Transverse colon (tissue), 4 donors: Measurements from ENCODE around the gene FBXO42. TPM values are rescaled to one million over a fixed set of nuclear protein-coding genes. Genes with fewer than 3 reads are reported as not detected.
A peak's percentile ranks its signal among the peaks of the same experiment; 100 is the strongest.

Experiments used
- DNase-seq: peaks from one replicate; pipeline ENCODE4 v3.0.0-alpha.2; 2019
- H3K27ac ChIP-seq, 4 donors: fragments of 200-600 bp; sonication (generic); 2 replicates each; pipeline ENCODE4 v1.5.1; 2016 to 2018; ENCODE audit warnings: inconsistent platforms in 4 of 4
- H3K27me3 ChIP-seq: fragments of 200-600 bp; sonication (generic); 2 replicates; pipeline ENCODE4 v1.5.1; 2017; ENCODE audit warnings: inconsistent platforms
- H3K36me3 ChIP-seq, 4 donors: fragments of 200-600 bp; sonication (generic); 2 replicates each; pipeline ENCODE4 v1.5.1; 2017 to 2019; ENCODE audit warnings: inconsistent platforms in 4 of 4
- H3K4me1 ChIP-seq, 4 donors: fragments of 200-600 bp; sonication (generic); 2 replicates each; pipeline ENCODE4 v1.5.1; 2017 to 2020; ENCODE audit warnings: inconsistent platforms in 4 of 4
- H3K4me3 ChIP-seq, 4 donors: fragments of 200-600 bp; sonication (generic); 1 replicate in 1 of 4; 2 replicates in 3 of 4; pipeline versions ENCODE4 v1.5.1 to v1.6.1; 2017 to 2019; ENCODE audit warnings: inconsistent platforms in 4 of 4
- H3K9me3 ChIP-seq, 2 donors: fragments of 200-600 bp; sonication (generic); 2 replicates each; pipeline ENCODE4 v1.5.1; 2017 to 2019; ENCODE audit warnings: inconsistent platforms in 2 of 2
- EP300 ChIP-seq: sonication (generic); formaldehyde crosslinking; IDR thresholded peaks from one replicate; pipeline ENCODE4 v1.6.1; 2017; ENCODE audit warnings: antibody characterized with exemption, low read depth
- POLR2A ChIP-seq: fragments of 450-650 bp; IDR thresholded peaks from one replicate; pipeline ENCODE4 v1.6.1; 2016; ENCODE audit warnings: antibody characterized with exemption, mild to moderate bottlenecking, moderate library complexity
- POLR2AphosphoS5 ChIP-seq, 3 donors: sonication (generic); formaldehyde crosslinking; IDR thresholded peaks; one replicate each; pipeline ENCODE4 v1.6.1; 2016; ENCODE audit warnings: antibody characterized with exemption in 3 of 3
- WGBS, 2 donors: methylation state at CpG; one replicate each; pipeline ENCODE4 v1.1.5; 2018; ENCODE audit warnings: low coverage in 1 of 2; 5-methylcytosine and 5-hydroxymethylcytosine counted together
- in situ Hi-C, 4 donors: fragments of 200-750 bp; cut with MboI; loops; one replicate each; pipeline versions ENCODE4 v1.15.0 to v1.15.1; 2017; ENCODE audit warnings: low sequenced_read_pairs in 3 of 4, low pct_ligation_motif_present in 1 of 4, low pct_unique_long_range_greater_than_20kb in 1 of 4
- intact Hi-C: fragments of 100-400 bp; cut with DNase I; formaldehyde crosslinking; loops from one replicate; pipeline ENCODE4 v1.15.1; 2023; ENCODE audit warnings: low total_unique reads
- total RNA-seq, 4 donors: library from RNA; depleted of rRNA; stranded (reverse); fragments of >200 nt; gene quantifications; one replicate each; pipeline ENCODE4 v1.1.0, GENCODE V29; 2016
- TF ChIP-seq, protein P1 (sequence below), 5 experiments: fragments of 200-600 bp in 3 of 5; fragments of 450-650 bp in 2 of 5; sonication (generic) in 3 of 5; IDR thresholded peaks; 1 replicate in 2 of 5; 2 replicates in 3 of 5; pipeline ENCODE4 v1.5.1; 2016 to 2017; ENCODE audit warnings: antibody characterized with exemption in 5 of 5, inconsistent platforms in 3 of 5, mild to moderate bottlenecking in 2 of 5, moderate library complexity in 1 of 5

FBXO42 gene
- total RNA-seq, result 10 to 100 TPM; 15.7 to 25.4 (median 18.8) TPM

DNA sequence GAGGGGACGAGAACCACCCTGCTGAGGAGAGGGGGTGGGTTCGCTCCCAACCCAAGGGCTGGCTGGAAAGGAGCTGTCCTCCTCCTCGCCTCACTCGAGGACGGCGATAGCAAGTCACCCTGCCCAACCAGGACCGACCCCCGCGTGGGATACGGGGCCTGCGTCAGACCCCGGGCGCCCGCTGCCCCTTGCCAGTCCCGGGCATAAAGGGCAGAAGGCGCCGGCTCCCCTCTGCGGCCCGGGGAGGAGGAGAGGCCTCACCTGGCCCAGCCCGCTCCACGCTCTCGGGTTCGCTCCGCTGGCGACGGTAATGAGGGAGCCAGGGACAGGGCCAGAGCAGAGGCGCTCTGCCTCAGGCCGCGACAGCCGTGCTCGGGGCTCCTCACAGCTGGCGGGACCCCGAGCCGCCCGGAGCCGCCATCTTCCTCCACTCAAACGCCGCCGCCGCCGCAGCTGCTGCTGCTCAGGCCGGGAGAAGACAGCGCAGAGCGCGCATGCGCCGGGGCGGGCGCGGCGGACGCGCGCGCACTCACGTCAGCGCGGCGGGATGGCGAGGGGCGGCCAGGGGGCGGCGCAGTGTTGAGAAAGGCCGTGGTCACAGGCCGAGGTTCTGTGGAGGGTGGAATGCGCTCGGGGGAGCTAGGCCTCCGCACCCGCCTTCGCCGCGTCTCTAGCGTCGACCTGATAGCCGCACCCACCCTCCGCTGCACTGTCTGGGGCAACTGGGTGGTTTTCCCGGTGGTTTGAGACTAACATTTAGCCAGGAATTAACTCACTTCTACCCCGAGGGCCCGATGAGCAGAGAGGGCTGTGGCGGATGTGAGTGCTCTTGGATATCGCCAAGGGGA lies at the start of gene FBXO42:
Gene FBXO42, minus strand, starts transcription at position 487 of the 848 bp plus-strand sequence. CDS start 37,062 bp downstream, outside the sequence.
- Histone ChIP-seq H3K27ac (peak within 1 kb of the TSS; percentile 92 to 95 (median 95)), H3K4me3 (peak within 1 kb of the TSS; percentile 79 to 90 (median 86)), H3K36me3 (no peaks in the 10 kb centered on the region), H3K4me1 (peaks cover 12 to 39% (median 15%) of the 10 kb centered on the region in 4 donors), H3K27me3 (no peaks in the 10 kb centered on the region), H3K9me3 (no peaks in the 10 kb centered on the region)
- no peak for TF ChIP-seq EP300
- TF ChIP-seq, protein P1, sequence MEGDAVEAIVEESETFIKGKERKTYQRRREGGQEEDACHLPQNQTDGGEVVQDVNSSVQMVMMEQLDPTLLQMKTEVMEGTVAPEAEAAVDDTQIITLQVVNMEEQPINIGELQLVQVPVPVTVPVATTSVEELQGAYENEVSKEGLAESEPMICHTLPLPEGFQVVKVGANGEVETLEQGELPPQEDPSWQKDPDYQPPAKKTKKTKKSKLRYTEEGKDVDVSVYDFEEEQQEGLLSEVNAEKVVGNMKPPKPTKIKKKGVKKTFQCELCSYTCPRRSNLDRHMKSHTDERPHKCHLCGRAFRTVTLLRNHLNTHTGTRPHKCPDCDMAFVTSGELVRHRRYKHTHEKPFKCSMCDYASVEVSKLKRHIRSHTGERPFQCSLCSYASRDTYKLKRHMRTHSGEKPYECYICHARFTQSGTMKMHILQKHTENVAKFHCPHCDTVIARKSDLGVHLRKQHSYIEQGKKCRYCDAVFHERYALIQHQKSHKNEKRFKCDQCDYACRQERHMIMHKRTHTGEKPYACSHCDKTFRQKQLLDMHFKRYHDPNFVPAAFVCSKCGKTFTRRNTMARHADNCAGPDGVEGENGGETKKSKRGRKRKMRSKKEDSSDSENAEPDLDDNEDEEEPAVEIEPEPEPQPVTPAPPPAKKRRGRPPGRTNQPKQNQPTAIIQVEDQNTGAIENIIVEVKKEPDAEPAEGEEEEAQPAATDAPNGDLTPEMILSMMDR (IDR thresholded peaks at IDR 0.05), result peak in 3 of 5 experiments; percentile 32 to 50 (median 43)
- TF ChIP-seq POLR2AphosphoS5 (IDR thresholded peaks at IDR 0.05), result peak; percentile 82 to 92 (median 86)
- peak; percentile 80 for TF ChIP-seq POLR2A
- intact Hi-C loops (no loop called here), in situ Hi-C loops (loop anchor here in 1 of 4 donors (25.0 kb wide), 2 partner anchors 140 to 265 kb away; partner anchors contain the start of gene ARHGEF19)
- 0% methylated on average over 35 of the region's 81 CpGs; no CpG with 5 or more reads in 1 of the 2 donors for WGBS, 2 donors
- DNase-seq, result peak; percentile 92

DNA sequence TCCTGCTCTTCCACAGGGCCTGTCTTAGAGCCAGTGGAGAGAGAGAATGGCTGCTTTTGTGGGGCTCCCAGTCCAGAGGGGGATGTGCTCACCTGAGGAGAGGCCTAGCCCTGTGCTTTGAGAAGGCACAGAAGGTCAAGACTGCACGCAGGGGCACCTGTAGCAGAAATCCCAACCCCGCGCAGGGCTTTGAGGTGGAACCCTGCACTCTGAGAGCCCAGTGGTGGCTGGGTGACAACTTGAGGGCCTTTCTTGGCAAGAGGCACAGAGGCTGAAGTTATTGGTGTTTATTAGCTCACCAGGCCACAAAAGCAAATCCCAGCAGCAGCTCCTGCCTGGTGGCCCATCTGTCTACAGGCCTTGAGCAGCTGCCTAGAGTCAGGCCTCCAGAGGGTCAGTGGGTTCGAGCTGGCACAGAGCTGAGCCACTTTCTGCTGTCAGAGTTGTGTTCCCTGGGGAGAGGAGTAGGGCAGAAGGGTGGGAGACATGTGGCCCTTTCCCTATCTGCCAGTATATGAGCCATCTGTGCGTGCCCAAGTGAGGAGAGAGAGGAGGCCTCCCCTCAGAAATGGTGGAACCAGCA lies 46.2 kb upstream of the FBXO42 start:
- no peak overlapping the region for H3K4me3 ChIP-seq
- in situ Hi-C loops, result no loop called here
- no peaks in the 10 kb centered on the region for H3K4me1 ChIP-seq
- no peaks in the 10 kb centered on the region for H3K9me3 ChIP-seq
- peaks cover 0 to 9% (median 4%) of the 10 kb centered on the region in 4 donors for H3K36me3 ChIP-seq
- intact Hi-C loops, result no loop called here
- no peak for TF ChIP-seq POLR2A
- no peak overlapping the region for H3K27ac ChIP-seq
- DNase-seq, result no peak
- 86% methylated on average over 5 of the region's 5 CpGs; no CpG with 5 or more reads in 1 of the 2 donors for WGBS, 2 donors
- no peaks in the 10 kb centered on the region for H3K27me3 ChIP-seq

DNA sequence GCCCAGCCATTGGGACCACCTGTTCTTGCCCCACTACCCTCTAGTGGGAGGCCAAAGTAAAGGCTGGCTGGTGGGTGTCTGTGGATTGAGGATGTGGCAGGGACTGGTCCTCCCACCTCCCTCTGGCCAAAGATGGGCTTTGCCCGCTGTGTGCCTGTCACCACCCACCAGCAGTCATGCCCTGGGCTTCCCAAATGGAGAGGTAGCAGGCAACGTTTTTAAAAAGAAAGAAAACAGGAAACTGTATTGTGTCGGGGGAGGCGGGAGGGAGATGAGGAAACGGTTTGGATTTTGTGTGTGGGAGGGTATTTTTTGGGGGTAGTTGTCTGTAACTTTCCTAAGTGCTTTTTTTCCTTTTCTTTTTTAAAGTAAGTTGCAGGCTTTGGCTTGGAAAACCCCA lies 44.8 kb upstream of the FBXO42 start:
- H3K27ac ChIP-seq, result no peak overlapping the region
- WGBS, 2 donors, result 68 to 79% methylated on average over 3 to 5 of the region's 5 CpGs
- H3K4me1 ChIP-seq, result peaks cover 0 to 8% (median 6%) of the 10 kb centered on the region in 4 donors
- intact Hi-C loops, result no loop called here
- in situ Hi-C loops, result no loop called here
- no peak overlapping the region for H3K4me3 ChIP-seq
- TF ChIP-seq POLR2A, result no peak
- TF ChIP-seq POLR2AphosphoS5 (IDR thresholded peaks at IDR 0.05), result no peak
- TF ChIP-seq, protein P1 (IDR thresholded peaks at IDR 0.05), result no peak
- TF ChIP-seq EP300, result no peak
- DNase-seq, result no peak
- no peaks in the 10 kb centered on the region for H3K9me3 ChIP-seq
- peaks cover 0 to 9% (median 4%) of the 10 kb centered on the region in 4 donors for H3K36me3 ChIP-seq
- no peaks in the 10 kb centered on the region for H3K27me3 ChIP-seq

DNA sequence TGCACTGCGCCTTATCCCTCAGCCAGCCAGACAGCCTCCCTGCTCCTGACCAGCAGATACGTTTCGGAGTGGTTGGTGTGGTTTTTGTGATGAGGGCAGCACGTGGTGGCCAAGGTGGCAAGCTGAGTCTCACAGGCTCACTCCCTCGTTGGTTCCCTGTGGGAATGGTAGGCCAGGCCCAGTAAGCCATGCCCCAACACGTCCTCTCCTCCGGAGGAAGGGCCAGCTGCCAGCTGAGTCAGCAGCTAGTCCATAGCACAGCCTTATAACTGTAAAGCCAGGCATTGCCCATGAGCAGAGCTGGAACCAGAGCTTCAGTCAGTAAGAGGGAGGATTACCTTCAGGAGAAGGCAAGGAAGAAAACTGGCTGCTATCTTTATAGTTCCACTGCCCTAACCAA lies 44.3 kb upstream of the FBXO42 start:
- in situ Hi-C loops (no loop called here), intact Hi-C loops (no loop called here)
- WGBS, 2 donors, result 71% methylated on average over 7 of the region's 7 CpGs; no CpG with 5 or more reads in 1 of the 2 donors
- TF ChIP-seq EP300 (no peak), POLR2AphosphoS5 (IDR thresholded peaks at IDR 0.05) (no peak), POLR2A (no peak)
- TF ChIP-seq, protein P1 (IDR thresholded peaks at IDR 0.05), result no peak
- H3K27me3 ChIP-seq, result no peaks in the 10 kb centered on the region
- H3K9me3 ChIP-seq, result no peaks in the 10 kb centered on the region
- peaks cover 1 to 13% (median 12%) of the 10 kb centered on the region in 4 donors for H3K4me1 ChIP-seq
- no peak overlapping the region for H3K4me3 ChIP-seq
- no peak overlapping the region for H3K27ac ChIP-seq
- H3K36me3 ChIP-seq, result peaks cover 0 to 9% (median 4%) of the 10 kb centered on the region in 4 donors
- no peak for DNase-seq
